ENCODE measurements around the gene HSPA6.
"Not testable (repeated sequence)": the region's sequence is repeated elsewhere in the genome, so short reads cannot be mapped to it uniquely, and the experiment has no call there.

The HSPA6 gene

DNA sequence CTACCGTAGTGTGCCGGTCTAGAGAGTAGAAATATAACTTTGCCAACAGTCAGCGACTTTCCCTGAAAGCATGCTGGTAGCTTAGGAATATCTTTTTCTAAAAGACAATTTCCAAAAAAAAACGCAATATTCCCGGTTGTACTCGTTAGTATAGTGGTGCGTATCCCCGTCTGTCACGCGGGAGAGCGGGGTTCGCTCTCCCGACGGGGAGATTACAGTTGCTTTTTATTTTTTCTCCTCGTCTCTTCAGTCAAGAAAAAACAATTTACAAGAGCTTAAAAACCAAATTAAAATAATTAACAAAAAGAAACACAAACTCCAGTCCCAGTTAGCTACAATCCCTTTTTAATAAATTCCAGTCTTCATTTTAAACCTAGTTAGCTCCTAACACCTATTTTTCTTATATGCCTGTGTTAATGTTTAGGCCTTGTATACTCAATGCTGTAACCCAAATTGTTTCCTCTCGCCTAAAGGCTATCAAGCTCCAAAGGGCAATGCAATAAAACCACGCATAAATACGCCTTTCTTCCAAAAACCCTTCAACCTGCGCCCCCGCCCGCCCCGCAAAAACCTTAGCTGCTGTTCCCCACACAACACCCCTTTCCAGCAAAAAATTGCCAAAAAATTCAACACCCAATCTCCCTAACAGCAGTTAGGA, 7.8 kb downstream of the HSPA6 start:
- in situ Hi-C loops (cut with MboI; ENCODE audit: low sequenced_read_pairs) = no loop called here

DNA sequence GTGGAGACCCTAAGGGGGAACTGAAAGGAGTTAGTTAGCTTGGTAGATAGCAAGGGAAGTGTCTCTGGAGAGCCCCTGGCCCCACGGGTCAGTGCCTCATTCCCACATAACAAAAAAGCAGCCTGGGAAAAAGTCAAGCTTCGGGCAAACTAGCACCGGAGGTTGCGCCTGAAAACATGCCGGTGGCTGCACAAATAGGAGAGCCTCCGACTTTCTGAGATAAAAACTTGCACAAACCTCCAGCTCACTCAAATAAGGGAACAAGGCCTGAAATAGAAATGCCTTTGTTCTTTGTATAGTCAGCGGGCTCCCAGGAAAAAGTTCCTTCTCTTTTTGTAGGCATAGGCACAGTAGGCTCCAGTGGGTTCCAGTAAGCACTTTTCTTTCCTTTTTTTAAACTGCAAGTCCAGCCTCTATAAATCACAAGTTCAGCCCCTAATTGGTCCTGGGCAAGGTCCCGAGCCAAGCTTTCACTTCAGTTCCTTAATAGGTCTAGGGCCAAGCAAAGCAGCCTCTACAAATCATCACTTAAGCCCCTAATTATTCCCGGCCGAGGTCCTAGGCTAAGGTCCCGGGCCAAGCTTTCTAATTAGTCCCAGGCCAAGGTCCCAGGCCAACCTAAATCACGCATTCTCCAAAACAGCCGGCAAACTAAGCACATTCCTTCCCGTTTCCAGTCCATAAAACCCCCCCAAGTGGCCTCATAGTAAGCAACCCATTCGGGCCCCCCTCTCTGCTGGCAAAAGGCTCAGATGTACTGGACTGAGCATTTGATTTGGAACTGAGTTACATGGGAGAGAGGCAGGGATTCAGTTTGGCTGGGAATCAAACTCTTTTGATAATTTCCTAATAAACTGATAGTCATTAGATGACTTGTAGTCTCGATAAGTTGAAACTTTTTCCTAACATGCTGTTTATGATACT, 8.6 kb downstream of the HSPA6 start:
- in situ Hi-C loops (cut with MboI; ENCODE audit: low sequenced_read_pairs) = not testable (repeated sequence)

DNA sequence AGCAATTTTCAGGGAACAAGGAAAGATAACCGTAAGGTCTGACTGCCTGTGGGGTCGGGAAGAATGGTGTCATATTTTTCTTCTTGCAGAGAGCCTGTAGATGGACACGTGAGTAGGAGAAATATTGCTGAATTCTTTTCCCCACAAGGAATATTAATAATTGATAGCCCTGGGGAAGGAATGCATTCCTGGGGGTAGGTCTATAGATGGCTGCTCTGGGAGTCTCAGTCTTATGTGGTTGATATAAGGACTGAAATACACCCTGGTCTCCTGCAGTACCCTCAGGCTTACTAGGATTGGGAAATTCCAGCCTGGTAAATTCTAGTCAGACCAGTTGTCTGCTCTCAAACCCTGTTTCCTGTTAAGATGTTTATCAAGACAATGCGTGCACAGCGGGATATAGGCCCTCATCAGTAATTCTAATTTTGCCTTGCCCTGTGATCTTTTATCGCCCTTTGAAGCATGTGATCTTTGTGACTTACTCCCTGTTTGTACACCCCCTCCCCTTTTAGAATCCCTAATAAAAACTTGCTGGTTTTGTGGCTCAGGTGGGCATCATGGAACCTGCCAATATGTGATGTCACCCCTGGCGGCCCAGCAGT, 12.8 kb downstream of the HSPA6 start:
- in situ Hi-C loops (cut with MboI; ENCODE audit: low sequenced_read_pairs) = not testable (repeated sequence)

DNA sequence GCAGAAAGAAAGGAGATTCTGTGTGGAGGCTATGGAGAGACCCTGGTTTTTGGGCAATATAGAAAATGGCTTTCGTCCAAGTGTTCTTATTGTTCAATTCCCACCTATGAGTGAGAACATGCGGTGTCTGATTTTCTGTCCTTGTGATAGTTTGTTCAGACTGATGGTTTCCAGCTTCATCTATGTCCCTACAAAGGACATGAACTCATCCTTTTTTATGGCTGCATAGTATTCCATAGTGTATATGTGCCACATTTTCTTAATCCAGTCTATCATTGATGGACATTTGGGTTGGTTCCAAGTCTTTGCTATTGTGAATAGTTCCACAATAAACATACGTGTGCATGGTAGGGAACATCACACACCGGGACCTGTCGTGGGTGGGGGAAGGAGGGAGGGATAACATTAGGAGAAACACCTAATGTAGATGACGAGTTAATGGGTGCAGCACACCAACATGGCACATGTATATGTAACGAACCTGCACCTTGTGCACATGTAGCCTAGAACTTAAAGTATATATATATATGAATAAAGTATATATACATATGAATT, 14.7 kb downstream of the HSPA6 start:
- in situ Hi-C loops (cut with MboI; ENCODE audit: low sequenced_read_pairs) = not testable (repeated sequence)

DNA sequence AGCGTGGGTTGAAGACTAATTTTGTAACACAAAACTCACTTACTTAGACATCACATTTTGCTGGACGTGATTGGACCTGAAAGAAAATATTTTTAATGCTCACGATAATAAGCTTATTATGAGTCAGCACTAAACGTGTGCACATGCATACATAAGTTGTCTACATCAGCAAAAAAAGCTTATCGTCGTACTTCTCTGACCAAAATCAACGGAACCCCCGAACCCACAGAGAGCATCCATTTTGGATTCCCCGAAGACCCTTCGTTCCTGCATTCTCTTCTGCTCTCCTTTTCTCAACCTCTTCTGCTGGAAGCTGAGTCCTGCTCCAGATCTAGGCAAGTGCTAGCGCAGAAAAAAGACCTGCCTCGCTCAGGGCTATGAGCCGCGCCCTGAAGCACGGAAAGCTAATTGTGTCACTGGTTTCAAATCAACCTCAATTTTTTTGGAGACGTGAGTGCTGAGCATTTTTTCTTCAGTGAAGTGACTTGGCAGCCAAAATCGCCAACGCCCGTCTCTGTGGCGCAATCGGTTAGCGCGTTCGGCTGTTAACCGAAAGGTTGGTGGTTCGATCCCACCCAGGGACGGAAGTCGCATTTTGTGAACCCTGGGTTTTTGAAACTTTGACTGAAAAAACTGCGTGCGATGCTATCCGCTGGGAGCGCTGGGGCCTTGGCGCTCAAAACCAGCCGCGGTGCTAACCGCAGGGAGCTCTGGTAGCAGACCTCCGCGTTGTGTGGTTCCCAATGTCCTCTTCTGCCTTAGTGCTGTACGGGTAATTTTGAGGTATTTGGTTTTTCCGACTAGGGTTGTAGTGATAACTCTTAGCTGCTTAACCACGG, 15.6 kb downstream of the HSPA6 start:
- in situ Hi-C loops (cut with MboI; ENCODE audit: low sequenced_read_pairs) = not testable (repeated sequence)

DNA sequence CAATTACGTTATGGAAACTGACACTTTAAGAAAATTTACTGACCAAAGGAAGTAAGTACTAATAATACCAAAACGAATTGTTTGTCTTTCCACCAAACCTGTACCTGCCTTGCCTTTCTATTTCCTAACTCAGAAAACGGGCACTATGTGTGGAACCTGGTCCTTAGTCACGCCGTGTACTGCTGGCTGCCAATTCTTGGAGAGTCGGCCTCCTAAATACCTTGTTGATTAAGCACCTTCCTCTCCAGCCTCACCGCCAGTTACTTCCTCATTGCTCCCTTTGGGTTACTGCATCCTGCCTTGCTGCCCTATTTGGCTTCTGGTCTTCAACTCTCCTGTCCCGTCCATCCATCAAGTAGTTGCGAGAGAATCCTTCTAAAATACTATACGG, 16.2 kb downstream of the HSPA6 start:
- in situ Hi-C loops (cut with MboI; ENCODE audit: low sequenced_read_pairs) = not testable (repeated sequence)

DNA sequence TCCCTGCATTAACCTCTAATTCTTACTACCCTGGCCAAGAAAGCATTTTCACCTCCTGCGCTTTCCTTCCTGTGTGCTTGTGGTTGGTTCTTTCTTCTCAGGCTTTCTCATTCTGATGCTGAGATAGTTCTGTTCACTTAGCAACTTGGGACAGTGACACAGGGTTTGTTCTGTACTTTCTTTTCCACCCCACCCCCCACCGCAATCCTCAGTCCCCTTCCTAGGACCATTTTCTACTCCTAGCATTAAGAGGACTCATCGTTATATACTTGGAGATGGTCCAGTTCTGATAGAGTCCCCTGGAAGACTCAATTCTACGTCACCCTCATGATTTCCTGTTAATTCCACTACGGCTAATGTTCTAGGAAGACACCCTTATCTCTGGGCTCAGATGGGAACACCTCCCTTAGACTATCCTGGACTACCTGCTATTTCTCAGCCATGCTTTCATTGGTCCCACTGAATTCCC, 17.8 kb downstream of the HSPA6 start:
- in situ Hi-C loops (cut with MboI; ENCODE audit: low sequenced_read_pairs) = not testable (repeated sequence)

DNA sequence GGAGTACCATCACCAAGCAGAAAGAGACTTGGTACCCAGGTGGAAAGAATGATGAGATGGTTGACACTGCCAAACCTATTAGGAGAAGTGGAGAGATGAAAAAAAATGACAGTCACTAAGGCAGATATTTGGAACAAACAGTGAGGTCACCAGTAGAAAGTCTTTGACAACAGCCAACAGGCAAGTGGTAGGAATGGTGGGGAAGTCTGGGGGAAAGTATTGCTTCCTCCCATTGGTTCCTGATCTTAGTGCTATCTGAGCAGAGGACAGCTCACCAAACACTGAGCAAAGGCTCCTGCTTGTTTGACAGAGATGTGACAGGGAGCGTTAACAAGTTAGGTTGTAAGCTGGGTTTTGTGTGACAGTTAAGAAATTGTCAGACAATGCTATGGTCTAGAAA, 18.8 kb downstream of the HSPA6 start:
- in situ Hi-C loops (cut with MboI; ENCODE audit: low sequenced_read_pairs) = not testable (repeated sequence)

DNA sequence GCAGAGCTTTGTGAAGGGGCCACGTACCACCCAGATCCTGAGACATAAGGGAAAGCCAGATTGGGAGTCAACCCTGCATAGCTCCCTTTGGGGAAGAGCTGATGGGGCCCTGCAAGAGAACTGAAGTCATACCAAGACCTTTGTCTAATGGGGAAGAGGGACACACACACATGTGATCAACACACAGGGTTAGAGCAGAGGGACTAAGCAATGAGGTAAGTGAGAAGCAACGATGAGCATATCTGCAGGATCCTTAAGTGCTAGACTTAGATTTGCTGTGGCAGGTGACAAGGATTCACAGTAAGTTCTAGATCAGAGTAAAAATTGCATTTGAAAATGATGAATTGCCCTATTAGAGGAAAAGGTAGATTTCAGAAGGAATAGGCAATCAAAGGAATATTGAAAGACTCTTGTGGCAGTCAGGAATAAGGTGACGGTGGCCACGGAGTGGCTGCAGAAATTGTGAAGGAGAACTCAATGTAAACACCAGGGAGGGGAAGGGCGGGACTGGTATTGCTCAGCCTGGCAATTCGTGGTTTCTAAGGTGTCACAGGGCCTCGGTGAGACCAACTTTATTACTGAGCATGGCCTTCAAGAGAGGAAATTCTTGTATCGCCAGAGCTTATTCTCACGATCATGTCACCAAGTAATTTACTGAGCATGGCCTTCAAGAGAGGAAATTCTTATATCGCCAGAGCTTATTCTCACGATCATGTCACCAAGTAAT, 20.8 kb downstream of the HSPA6 start:
- in situ Hi-C loops (cut with MboI; ENCODE audit: low sequenced_read_pairs) = not testable (repeated sequence)

DNA sequence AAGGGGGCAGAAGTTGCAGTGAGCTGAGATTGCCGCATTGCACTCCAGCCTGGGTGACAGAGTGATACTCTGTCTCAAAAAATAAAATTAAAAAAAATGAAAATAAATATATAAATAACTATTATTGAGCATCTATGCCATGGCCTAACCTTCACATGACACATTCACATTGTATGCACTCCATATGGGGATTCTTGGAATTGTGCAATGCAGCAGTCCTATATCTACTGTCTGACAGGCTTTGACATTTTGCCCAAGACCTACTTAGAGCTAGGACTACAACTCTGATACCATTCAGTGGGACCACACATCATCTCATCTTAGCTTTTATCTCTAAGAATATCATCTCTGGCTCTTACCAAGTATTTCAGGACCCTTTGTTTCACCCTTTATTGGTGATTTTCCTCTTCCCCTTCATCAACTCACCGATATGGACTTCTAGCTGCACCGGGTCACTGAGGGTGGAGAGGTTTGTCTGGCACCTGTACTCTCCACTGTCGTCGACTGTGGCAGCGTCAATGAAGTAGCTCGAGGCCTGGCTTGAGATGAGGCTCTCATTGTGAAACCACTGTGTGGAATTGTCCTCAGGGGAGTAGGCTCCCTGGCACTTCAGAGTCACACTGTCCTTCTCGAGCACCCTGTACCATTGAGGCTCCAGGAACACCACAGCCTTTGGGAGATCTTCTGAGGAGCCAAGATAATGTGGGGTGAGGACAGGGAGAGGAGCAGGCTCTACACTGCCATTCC, 23.8 kb downstream of the HSPA6 start:
- in situ Hi-C loops (cut with MboI; ENCODE audit: low sequenced_read_pairs) = not testable (repeated sequence)

DNA sequence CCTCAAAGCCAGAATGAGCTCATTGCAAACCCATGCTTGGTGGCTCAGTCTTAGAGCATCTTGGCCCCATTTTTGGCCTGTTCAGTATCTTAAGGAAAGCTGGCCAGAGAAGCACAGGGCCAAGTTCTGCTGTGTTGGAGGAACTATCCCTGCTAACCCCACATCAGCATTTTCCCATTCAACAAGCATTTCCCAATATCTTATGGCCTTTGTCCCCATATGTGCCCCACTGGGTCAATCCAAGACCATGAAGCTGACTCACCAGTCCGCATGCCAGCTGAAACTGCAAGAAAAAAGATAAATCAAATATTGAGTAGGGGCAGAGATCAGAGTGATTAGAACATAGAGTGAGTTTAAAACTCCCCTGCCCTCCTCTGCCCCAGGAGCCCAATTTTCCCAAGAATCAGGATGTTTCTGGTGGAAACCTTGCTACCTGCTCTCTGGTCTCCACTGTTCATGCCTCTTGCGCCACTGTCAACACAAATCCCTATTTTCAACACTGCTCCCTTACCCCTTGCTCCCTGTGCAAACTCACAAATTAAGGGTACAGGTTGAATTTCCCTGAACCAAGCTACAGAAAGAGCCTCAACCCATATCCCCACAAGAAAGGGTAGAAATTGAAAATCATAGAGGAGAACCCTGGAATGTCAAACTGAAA, 24.5 kb downstream of the HSPA6 start:
- in situ Hi-C loops (cut with MboI; ENCODE audit: low sequenced_read_pairs) = not testable (repeated sequence)

DNA sequence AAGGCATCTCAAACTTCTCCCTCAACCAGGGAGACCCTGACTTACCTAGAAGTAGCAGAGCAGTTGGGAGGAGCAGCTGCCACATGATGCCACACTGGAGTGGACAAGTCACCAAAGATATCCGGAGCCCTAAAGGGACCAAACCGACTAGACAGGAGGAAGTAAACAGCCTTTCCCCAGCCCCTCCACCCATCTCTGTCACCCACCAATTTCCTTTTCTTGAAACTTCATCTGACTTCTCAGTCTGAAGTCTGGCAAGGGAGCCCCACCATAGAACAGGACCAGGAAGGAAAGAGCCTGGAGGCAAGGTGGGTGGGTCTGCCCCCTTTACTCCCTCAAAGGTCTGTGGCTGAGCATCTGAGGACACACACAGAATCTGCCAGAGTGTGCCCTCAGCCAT, 25.3 kb downstream of the HSPA6 start, which contains the start of gene FCGR3A:
Gene FCGR3A (minus strand): TSS at position 167 of the 400 bp plus-strand sequence. CDS start 82 bp downstream, at position 85.
- in situ Hi-C loops (cut with MboI; ENCODE audit: low sequenced_read_pairs) = no loop called here

DNA sequence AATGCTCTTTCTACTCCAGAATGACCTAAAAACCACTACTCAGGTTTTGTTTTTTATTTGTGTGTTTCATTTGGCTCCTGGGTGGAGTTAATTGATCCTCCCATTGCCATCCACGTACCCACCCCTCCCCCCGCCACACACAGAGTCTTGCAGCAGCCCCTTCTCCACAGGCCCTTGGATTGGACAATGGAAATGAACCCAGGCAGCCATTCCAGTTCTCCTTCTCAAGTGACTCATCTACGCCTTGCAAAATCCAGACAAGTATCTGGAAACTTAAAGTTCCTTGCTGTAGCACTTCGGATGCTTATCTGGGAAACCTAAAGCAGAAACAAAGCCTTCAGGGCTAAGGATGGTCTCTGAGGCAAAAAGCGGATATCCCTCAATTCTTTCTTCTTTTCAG, 26.6 kb downstream of the HSPA6 start:
- in situ Hi-C loops (cut with MboI; ENCODE audit: low sequenced_read_pairs) = not testable (repeated sequence)

DNA sequence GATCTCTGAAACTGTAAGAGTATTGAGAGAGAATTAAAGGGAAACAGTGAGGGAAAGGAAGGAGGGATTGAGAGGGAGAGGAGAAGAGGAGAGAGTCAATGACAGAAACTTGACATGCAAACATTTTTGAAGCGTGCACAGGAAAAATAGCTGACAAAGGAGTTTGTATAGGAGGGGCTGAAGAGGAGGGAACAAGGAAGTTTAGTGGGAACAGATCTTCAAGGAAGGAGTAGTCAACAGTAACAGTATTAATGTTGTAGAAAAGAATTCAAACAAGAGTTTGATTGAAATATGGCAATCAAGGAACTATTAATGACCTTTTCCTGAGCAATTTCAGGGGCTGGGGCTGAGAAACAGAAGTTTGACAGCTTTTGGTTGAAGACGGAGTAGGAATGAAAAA, 29.3 kb downstream of the HSPA6 start:
- in situ Hi-C loops (cut with MboI; ENCODE audit: low sequenced_read_pairs) = not testable (repeated sequence)

DNA sequence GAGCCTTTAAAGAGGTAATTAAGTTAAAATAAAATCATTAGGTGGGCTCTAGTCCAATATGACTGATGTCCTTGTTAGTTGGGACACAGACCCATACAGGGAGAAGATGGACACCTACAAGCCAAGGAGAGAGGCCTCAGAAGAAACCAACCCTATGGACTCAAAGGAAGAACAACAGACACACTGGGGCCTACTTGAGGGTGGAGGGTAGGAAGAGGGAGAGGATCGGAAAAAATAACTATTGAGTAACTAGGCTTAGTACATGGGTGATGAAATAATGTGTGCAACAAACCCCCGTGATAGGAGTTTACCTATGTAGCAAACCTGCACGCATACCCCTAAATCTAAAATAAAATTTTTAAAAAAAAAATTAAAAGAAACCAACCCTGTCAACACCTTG, 30.0 kb downstream of the HSPA6 start:
- in situ Hi-C loops (cut with MboI; ENCODE audit: low sequenced_read_pairs) = not testable (repeated sequence)

DNA sequence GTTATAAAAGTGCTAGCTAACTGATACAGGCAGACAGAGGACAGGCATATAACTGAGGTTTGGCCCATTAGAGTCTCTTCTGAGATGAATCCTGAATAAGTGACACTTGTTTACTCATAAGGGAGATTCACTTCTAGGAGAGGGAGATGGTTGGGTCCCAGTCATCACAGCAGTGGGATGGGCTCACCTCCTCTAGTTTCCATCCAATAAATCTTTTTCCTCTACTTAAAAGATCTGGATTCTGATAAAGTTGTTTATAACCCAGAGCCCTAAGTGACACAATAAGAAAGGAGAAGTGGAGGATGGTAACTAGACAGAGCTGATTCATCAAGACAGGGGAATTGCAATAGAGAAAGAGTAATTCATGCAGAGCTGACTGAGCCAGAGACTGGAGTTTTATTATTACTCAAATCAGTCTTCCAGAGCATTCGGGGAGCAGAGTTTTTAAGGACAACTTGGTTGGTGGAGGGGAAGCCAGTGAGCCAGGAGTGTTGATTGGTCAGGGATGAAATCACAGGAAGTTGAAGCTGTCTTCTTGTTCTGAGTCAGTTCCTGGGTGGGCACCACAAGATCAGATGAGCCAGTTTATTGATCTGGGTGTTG, 30.6 kb downstream of the HSPA6 start:
- in situ Hi-C loops (cut with MboI; ENCODE audit: low sequenced_read_pairs) = not testable (repeated sequence)

DNA sequence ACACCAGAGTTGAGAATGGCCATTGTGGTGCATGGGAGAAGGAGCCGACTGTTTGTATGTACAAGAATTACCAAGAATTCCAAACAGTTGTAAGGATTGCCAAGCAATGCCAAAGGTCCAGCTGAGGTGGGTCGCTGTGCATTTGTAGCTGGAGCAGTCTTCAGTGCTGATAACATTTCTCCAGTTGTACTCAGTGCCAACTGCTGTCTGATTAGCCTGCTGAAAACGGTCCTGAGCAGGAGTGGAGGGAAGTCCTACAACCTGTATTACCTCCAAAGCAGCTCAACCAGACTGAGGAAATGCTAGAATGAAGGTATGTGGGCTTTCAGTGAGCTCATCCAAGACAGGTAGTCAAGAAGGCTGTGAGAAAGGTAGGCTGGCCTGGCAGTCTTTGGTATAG, 31.8 kb downstream of the HSPA6 start:
- in situ Hi-C loops (cut with MboI; ENCODE audit: low sequenced_read_pairs) = not testable (repeated sequence)

DNA sequence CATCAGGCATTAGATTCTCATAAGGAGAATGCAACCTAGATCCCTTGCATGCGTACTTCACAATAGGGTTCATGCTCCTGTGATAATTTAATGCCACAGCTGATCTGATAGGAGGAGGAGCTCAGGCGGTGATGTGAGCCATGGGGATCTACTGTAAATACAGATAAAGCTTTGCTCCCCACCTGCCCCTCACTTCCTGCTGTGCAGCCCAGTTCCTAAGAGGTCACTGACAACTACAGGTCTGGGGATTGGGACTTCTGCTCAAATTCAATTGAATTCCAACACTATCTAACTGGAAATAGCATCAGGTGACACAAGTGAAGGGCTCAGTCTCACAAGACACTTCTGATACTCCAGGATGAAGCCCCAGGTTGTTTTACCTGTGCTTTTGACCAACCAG, 32.6 kb downstream of the HSPA6 start:
- in situ Hi-C loops (cut with MboI; ENCODE audit: low sequenced_read_pairs) = not testable (repeated sequence)

Measured in HL-60/S4 treated with retinoic acid at 250 ng/mL for 4 days and 3 days (cell line).